Measurements from ENCODE around the gene CDK7.

Gene CDK7

GRCh38 chr5:69313428-69313827 lies 78.7 kb downstream of the CDK7 start:
- DNase-seq (ENCODE audit: low read depth), result no peak
- no peak overlapping the region for H3K4me3 ChIP-seq (ENCODE audit: control insufficient read depth, low read depth, low read length)
- no peak for TF ChIP-seq CTCF (IDR thresholded peaks at IDR 0.05; ENCODE audit: control insufficient read depth, insufficient read depth, low read depth, low read length, missing control alignments)

- no peak overlapping the region for H3K4me3 ChIP-seq (ENCODE audit: control insufficient read depth, low read depth, low read length)
- no peak for DNase-seq (ENCODE audit: low read depth)
- TF ChIP-seq CTCF (IDR thresholded peaks at IDR 0.05; ENCODE audit: control insufficient read depth, insufficient read depth, low read depth, low read length, missing control alignments), result no peak
These were observed 81.3 kb downstream of the CDK7 start for GRCh38 chr5:69315972-69316371.

GRCh38 chr5:69317391-69317790 lies 82.7 kb downstream of the CDK7 start:
- DNase-seq (ENCODE audit: low read depth), result no peak
- no peak for TF ChIP-seq CTCF (IDR thresholded peaks at IDR 0.05; ENCODE audit: control insufficient read depth, insufficient read depth, low read depth, low read length, missing control alignments)

GRCh38 chr5:69326365-69326764 lies 91.7 kb downstream of the CDK7 start:
- no peak overlapping the region for H3K4me3 ChIP-seq (ENCODE audit: control insufficient read depth, low read depth, low read length)

More at GRCh38 chr5:69317391-69317790, 82.7 kb downstream of the CDK7 start:
- no peak overlapping the region for H3K4me3 ChIP-seq (ENCODE audit: control insufficient read depth, low read depth, low read length)

More at GRCh38 chr5:69326365-69326764, 91.7 kb downstream of the CDK7 start:
- no peak for TF ChIP-seq CTCF (IDR thresholded peaks at IDR 0.05; ENCODE audit: control insufficient read depth, insufficient read depth, low read depth, low read length, missing control alignments)
- no peak for DNase-seq (ENCODE audit: low read depth)

Data from AG09309 (cell line).